HG03066 (cell line): ENCODE data around the gene SERPINB8.
"Not testable (repeated sequence)": the region's sequence is repeated elsewhere in the genome, so short reads cannot be mapped to it uniquely, and the experiment has no call there.

Experiments used
- ATAC-seq: cut with Tn5 transposase; IDR thresholded peaks from one replicate; pipeline ENCODE4 v1.9.1; 2021; ENCODE audit warnings: low read depth; ENCODE audit not compliant: unreplicated experiment

The SERPINB8 gene

GRCh38 chr18:63969942-63970808, at the start of gene SERPINB8:
TSS of gene SERPINB8 (plus strand) at chr18:63970081. CDS start at chr18:63978309, 8,228 bp downstream.
- ATAC-seq = peak; percentile 94

GRCh38 chr18:63922049-63922448, 47.8 kb upstream of the SERPINB8 start:
- no peak for ATAC-seq

GRCh38 chr18:63924551-63924950, 45.3 kb upstream of the SERPINB8 start:
- ATAC-seq = no peak

- ATAC-seq = no peak
Measured at GRCh38 chr18:63928331-63928730, 41.5 kb upstream of the SERPINB8 start.

GRCh38 chr18:63929369-63929768, 40.5 kb upstream of the SERPINB8 start:
- ATAC-seq = not testable (repeated sequence)

GRCh38 chr18:63930773-63931354, 39.0 kb upstream of the SERPINB8 start:
- no peak for ATAC-seq

GRCh38 chr18:63936156-63936931, 33.5 kb upstream of the SERPINB8 start:
- peak; percentile 97 for ATAC-seq

- no peak for ATAC-seq
Measured at GRCh38 chr18:63936932-63937393, 32.9 kb upstream of the SERPINB8 start.

GRCh38 chr18:63940008-63940407, 29.9 kb upstream of the SERPINB8 start:
- ATAC-seq = no peak

- ATAC-seq = not testable (repeated sequence)
Measured at GRCh38 chr18:63940543-63941050, 29.3 kb upstream of the SERPINB8 start.

GRCh38 chr18:63947051-63947790, 22.7 kb upstream of the SERPINB8 start:
- no peak for ATAC-seq

- ATAC-seq = peak; percentile 90
Measured at GRCh38 chr18:63949068-63949737, 20.7 kb upstream of the SERPINB8 start, which contains the start of gene HMSD. TSS of gene HMSD (plus strand) at chr18:63949301. CDS start at chr18:63953456, 4,155 bp downstream.

- ATAC-seq = peak; percentile 43
Measured at GRCh38 chr18:63951302-63951705, 18.6 kb upstream of the SERPINB8 start.

GRCh38 chr18:63953811-63954210, 16.1 kb upstream of the SERPINB8 start:
- ATAC-seq = no peak

- ATAC-seq = no peak
Measured at GRCh38 chr18:63956755-63957154, 13.1 kb upstream of the SERPINB8 start.

- no peak for ATAC-seq
Measured at GRCh38 chr18:63960891-63961290, 9.0 kb upstream of the SERPINB8 start.

GRCh38 chr18:63961435-63961980, 8.4 kb upstream of the SERPINB8 start:
- ATAC-seq = no peak

- ATAC-seq = no peak
Measured at GRCh38 chr18:63962137-63962536, 7.7 kb upstream of the SERPINB8 start.

- peak; percentile 68 for ATAC-seq
Measured at GRCh38 chr18:63963615-63964256, 6.1 kb upstream of the SERPINB8 start.
